Measurements from ENCODE around the gene ACTG1. TPM values are rescaled to one million over a fixed set of nuclear protein-coding genes. Genes with fewer than 3 reads are reported as not detected.

Gene ACTG1
- total and polyA plus RNA-seq, 9 of the 15 experiments (the other 6 are each of a cell fraction or from before 2014, with no cell fraction given): 224 to 1,775 (median 568) TPM

GRCh38 chr17:81512562-81513371 lies at the start of gene ACTG1 (continued):
- TF ChIP-seq ZNF639 (CRISPR knock-in tag; conservative IDR thresholded peaks at IDR 0.05 in 1 of 2, IDR thresholded peaks at IDR 0.05 in 1 of 2) (peak in 1 of 2 experiments; percentile 92; a peak in 2 of 4 replicates), SIN3B (IDR thresholded peaks at IDR 0.05; ENCODE audit: low read depth) (no peak), ZNF695 (CRISPR knock-in tag; IDR thresholded peaks at IDR 0.05) (no peak), VEZF1 (CRISPR knock-in tag; IDR thresholded peaks at IDR 0.05) (peak; percentile 99), ZNF121 (CRISPR knock-in tag; conservative IDR thresholded peaks at IDR 0.05) (no peak), SAFB (IDR thresholded peaks at IDR 0.05; ENCODE audit: borderline replicate concordance, low read depth, low read length) (peak; percentile 99), PHB2 (IDR thresholded peaks at IDR 0.05; ENCODE audit: low read depth) (no peak), HNRNPUL1 (IDR thresholded peaks at IDR 0.05; ENCODE audit: low read length) (no peak), YY1 (IDR thresholded peaks at IDR 0.05; ENCODE audit: borderline replicate concordance in 1 of 3, control insufficient read depth in 1 of 3, extremely low read depth in 1 of 3, insufficient read depth in 3 of 3, insufficient read length in 1 of 3, insufficient replicate concordance in 2 of 3, low read depth in 1 of 3, low read length in 2 of 3) (peak in 1 of 3 experiments; percentile 23), TEAD1 (CRISPR knock-in tag; IDR thresholded peaks at IDR 0.05) (no peak; a peak in 1 of 4 replicates), GMEB1 (CRISPR knock-in tag; IDR thresholded peaks at IDR 0.05) (no peak), CSDE1 (IDR thresholded peaks at IDR 0.05) (no peak), HMG20B (CRISPR knock-in tag; IDR thresholded peaks at IDR 0.05) (no peak), ZNF3 (CRISPR knock-in tag; IDR thresholded peaks at IDR 0.05) (no peak)
- TF ChIP-seq, protein P1, sequence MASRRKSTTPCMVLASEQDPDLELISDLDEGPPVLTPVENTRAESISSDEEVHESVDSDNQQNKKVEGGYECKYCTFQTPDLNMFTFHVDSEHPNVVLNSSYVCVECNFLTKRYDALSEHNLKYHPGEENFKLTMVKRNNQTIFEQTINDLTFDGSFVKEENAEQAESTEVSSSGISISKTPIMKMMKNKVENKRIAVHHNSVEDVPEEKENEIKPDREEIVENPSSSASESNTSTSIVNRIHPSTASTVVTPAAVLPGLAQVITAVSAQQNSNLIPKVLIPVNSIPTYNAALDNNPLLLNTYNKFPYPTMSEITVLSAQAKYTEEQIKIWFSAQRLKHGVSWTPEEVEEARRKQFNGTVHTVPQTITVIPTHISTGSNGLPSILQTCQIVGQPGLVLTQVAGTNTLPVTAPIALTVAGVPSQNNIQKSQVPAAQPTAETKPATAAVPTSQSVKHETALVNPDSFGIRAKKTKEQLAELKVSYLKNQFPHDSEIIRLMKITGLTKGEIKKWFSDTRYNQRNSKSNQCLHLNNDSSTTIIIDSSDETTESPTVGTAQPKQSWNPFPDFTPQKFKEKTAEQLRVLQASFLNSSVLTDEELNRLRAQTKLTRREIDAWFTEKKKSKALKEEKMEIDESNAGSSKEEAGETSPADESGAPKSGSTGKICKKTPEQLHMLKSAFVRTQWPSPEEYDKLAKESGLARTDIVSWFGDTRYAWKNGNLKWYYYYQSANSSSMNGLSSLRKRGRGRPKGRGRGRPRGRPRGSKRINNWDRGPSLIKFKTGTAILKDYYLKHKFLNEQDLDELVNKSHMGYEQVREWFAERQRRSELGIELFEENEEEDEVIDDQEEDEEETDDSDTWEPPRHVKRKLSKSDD (conservative IDR thresholded peaks at IDR 0.05; ENCODE audit: low read length): no peak
- TF ChIP-seq, protein P2, sequence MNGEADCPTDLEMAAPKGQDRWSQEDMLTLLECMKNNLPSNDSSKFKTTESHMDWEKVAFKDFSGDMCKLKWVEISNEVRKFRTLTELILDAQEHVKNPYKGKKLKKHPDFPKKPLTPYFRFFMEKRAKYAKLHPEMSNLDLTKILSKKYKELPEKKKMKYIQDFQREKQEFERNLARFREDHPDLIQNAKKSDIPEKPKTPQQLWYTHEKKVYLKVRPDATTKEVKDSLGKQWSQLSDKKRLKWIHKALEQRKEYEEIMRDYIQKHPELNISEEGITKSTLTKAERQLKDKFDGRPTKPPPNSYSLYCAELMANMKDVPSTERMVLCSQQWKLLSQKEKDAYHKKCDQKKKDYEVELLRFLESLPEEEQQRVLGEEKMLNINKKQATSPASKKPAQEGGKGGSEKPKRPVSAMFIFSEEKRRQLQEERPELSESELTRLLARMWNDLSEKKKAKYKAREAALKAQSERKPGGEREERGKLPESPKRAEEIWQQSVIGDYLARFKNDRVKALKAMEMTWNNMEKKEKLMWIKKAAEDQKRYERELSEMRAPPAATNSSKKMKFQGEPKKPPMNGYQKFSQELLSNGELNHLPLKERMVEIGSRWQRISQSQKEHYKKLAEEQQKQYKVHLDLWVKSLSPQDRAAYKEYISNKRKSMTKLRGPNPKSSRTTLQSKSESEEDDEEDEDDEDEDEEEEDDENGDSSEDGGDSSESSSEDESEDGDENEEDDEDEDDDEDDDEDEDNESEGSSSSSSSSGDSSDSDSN (IDR thresholded peaks at IDR 0.05; ENCODE audit: borderline replicate concordance in 1 of 2, low read depth in 2 of 2, low read length in 2 of 2): no peak

Data from K562 (cell line).